ENCODE measurements around the gene CCDC12.
A peak's percentile ranks its signal among the peaks of the same experiment; 100 is the strongest.
"Not testable (repeated sequence)": the region's sequence is repeated elsewhere in the genome, so short reads cannot be mapped to it uniquely, and the experiment has no call there.

The CCDC12 gene

DNA sequence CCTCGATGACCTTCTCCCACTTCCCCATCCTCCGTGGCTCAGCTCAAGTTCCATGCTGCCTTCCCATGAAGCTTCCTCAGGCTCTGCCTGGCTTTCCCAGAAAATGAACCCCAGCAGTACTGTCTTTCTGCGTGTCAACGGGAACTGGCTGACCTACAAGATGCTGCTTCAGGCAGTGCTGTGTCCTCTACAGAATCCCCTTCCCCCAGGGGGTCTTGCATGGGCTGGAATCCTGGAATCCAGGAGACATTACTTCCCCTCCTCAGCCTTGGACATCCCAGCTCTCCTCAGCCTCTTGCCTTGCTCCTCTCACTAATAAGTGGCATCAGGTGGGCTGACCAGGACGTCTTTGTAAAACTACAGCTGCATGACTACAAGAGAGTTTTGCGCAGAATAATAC is 5.4 kb downstream of the CCDC12 start:
- no peak for TF ChIP-seq POLR2AphosphoS5 (IDR thresholded peaks at IDR 0.05; ENCODE audit: low read depth, low read length)
- peak; percentile 65 for FAIRE-seq

DNA sequence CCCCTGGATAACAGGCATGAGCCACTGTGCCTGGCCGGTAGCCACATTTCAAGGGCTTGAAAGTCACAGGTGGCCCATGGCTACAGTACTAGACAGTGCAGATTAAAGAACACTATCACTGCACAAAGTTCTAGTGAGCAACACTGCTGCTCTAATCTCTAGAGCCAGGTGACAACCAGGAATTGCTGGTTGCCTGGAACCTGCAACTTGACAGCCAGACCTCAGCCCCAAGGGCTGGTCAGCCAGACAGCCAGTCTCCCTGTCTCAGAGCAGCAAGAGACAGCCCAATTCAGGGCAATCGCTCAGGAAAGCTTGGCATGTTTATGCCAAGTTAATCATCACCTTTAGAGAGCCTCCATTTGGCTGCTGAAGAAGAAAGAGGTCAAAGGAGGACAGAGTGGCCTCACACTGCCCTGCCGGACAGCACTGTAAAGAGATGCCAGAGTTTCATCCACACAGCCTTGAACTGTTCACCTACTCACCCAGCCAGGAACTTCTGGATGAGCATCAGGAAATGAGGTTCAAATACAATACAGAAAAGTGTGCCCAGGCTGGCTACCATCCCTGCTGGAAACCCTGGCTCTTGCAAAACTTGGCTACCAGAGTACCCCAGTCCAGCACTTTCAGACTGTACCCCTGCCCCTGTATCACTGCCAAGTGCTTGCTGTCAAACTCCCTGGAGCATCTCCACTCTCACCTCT is 6.0 kb downstream of the CCDC12 start:
- FAIRE-seq: no peak
- TF ChIP-seq POLR2A (IDR thresholded peaks at IDR 0.05; ENCODE audit: low read depth, low read length) (no peak), TAF1 (IDR thresholded peaks at IDR 0.05; ENCODE audit: borderline replicate concordance, low read depth, low read length) (no peak), POLR2AphosphoS5 (IDR thresholded peaks at IDR 0.05; ENCODE audit: low read depth, low read length) (no peak)
- DNase-seq (ENCODE audit: insufficient read length): no peak

More for the DNA sequence above, 5.4 kb downstream of the CCDC12 start:
- no peak for DNase-seq (ENCODE audit: insufficient read length)

DNA sequence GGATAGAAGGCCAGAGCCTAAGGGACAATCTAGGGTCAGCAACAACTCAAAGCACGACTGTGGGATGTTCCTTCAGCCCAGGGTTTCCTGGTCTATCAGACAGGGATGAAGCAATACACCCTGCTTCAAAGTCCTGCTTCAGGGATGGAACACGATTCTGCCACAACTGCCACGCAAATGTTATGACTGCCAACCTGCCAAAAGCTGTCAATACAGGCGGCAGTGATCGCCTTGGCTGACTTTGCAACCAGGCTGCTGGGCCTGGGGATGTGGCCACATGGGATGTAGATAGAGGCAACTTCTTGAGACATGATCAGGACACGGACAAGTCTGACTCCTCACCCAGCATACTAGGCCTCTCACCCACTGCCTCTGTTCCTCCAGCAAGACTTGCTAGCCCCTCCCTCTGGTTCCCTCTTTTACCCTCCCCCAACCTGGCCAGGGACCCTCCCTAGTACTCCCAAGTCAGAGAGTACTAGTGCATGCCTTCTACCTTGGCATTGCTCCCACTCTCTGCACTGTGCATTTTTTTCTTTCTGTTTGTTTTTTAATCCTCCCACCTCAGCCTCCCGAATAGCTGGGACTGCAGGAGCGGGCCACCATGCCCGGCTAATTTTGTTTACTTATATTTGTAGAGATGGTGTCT is 7.6 kb downstream of the CCDC12 start:
- FAIRE-seq: peak; percentile 68
- DNase-seq (ENCODE audit: insufficient read length): no peak
- TF ChIP-seq POLR2A (IDR thresholded peaks at IDR 0.05; ENCODE audit: low read depth, low read length) (no peak), POLR2AphosphoS5 (IDR thresholded peaks at IDR 0.05; ENCODE audit: low read depth, low read length) (no peak), TAF1 (IDR thresholded peaks at IDR 0.05; ENCODE audit: borderline replicate concordance, low read depth, low read length) (no peak)

DNA sequence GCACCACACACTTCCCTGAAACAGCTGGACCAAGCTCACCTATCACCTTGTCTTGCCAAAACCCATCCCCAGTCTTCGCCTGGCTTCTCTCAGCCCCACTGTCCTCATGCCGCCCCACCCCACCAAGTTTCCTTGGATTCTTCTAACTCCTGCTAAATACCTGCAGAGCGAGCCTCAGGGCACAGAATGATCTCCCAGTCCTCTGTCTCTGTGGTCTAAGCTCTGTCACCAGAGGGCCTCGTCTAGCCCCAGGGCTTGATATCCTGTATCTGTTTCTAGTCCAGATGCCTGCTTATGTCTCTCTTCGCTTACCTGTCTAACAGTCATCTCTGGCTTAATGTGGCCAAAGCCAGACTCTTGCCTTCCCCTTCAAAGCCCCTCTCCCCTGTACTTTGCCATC is 9.7 kb downstream of the CCDC12 start:
- DNase-seq (ENCODE audit: insufficient read length) (no peak), FAIRE-seq (no peak)
- TF ChIP-seq POLR2AphosphoS5 (IDR thresholded peaks at IDR 0.05; ENCODE audit: low read depth, low read length) (no peak), TAF1 (IDR thresholded peaks at IDR 0.05; ENCODE audit: borderline replicate concordance, low read depth, low read length) (no peak), POLR2A (IDR thresholded peaks at IDR 0.05; ENCODE audit: low read depth, low read length) (no peak; the same call in 1 of the 2 replicates)

DNA sequence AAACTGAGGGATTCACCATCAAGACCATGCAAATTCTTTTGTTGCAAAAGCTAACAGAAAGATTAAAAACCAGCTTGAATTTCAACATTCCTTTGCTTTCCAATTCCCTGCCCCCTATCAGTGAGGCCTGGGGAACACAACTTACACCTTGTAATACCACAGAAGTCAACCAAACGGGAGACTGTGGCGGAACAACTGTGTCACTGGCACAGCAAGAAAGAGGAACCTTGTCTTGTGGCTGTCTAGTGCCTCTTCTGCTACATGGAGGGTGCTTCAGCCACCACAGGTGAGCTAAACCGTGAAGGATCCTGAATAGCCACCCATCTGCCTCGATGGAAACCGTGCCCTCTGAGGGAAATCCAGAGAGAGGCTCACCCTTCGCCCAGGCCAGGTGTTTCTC is 11.4 kb downstream of the CCDC12 start:
- DNase-seq (ENCODE audit: insufficient read length): no peak
- TF ChIP-seq TAF1 (IDR thresholded peaks at IDR 0.05; ENCODE audit: borderline replicate concordance, low read depth, low read length) (no peak), POLR2AphosphoS5 (IDR thresholded peaks at IDR 0.05; ENCODE audit: low read depth, low read length) (no peak), POLR2A (IDR thresholded peaks at IDR 0.05; ENCODE audit: low read depth, low read length) (no peak)
- no peak for FAIRE-seq

DNA sequence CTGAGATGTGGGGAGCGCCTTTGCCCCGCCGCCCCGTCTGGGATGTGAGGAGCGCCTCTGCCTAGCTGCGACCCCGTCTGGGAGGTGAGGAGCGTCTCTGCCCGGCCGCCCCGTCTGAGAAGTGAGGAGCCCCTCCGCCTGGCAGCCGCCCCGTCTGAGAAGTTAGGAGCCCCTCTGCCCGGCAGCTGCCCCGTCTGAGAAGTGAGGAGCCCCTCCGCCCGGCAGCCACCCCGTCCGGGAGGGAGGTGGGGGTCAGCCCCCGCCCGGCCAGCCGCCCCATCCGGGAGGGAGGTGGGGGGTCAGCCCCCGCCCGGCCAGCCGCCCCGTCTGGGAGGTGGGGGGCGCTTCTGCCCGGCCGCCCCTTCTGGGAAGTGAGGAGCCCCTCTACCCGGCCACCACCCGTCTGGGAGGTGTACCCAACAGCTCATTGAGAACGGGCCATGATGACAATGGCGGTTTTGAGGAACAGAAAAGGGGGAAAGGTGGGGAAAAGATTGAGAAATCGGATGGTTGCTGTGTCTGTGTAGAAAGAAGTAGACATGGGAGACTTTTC is 12.4 kb downstream of the CCDC12 start:
- not testable (repeated sequence) for DNase-seq (ENCODE audit: insufficient read length); FAIRE-seq

DNA sequence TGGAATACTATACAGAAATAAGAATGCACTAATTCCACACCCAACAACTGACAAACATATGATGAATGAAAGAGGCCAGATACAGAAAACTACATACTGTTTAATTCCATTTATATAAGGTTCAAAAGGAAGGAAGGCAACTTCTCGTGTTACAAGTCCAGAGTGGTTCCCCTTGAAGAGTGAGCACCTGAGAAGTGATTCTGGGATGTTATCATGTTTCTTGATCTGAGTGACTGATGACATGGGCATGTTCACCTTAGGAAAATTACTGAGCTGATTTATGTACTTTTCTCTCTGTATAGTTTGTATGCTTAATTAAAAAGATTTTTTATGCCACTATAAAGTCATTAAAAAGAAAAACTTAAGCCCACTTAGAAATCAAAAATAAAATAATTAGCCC is 13.6 kb downstream of the CCDC12 start:
- no peak for FAIRE-seq
- no peak for TF ChIP-seq TAF1 (IDR thresholded peaks at IDR 0.05; ENCODE audit: borderline replicate concordance, low read depth, low read length)
- TF ChIP-seq POLR2A (IDR thresholded peaks at IDR 0.05; ENCODE audit: low read depth, low read length): no peak
- TF ChIP-seq POLR2AphosphoS5 (IDR thresholded peaks at IDR 0.05; ENCODE audit: low read depth, low read length): no peak
- no peak for DNase-seq (ENCODE audit: insufficient read length)

DNA sequence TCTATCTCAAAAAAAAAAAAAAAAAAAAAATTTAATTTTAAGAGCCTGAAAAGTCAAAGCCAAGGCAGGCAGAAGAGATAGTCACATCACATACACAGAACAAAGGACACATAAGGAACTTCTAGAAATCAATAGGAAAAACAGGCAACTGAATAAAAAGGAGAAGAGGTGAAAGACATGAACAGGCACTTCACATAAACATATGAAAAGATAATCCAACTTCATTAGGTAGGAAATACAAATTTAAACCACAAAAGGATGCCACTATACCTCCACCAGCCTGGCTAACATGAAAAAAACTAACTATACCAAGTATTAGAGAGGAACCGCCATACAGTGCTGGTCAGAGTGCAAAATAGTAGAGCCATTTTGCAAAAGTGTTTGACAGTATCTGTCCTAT is 14.1 kb downstream of the CCDC12 start:
- no peak for TF ChIP-seq TAF1 (IDR thresholded peaks at IDR 0.05; ENCODE audit: borderline replicate concordance, low read depth, low read length)
- no peak for TF ChIP-seq POLR2AphosphoS5 (IDR thresholded peaks at IDR 0.05; ENCODE audit: low read depth, low read length)
- TF ChIP-seq POLR2A (IDR thresholded peaks at IDR 0.05; ENCODE audit: low read depth, low read length): no peak
- FAIRE-seq: no peak

DNA sequence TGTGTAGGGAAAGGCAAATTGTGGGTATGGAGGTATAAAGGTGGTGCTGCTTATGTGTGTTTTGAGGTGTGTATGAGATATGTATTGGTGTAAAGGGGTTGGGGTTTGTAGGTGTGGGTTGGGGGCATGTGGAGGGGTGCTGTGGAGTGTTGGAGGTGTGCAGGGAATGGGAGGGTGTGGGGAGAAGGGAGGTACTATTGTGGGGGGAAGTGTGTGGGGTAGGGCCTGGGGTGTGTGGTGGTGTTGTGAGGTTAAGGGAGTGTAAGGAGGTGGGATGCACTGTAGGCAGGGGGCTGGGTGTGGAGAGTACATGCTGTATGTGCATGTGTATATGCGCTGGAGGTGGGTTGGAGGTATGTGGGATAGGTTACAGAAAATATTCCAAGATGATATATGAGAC is 15.7 kb downstream of the CCDC12 start:
- no peak for DNase-seq (ENCODE audit: insufficient read length)
- TF ChIP-seq POLR2AphosphoS5 (IDR thresholded peaks at IDR 0.05; ENCODE audit: low read depth, low read length): no peak
- FAIRE-seq: no peak

More for the DNA sequence above, 14.1 kb downstream of the CCDC12 start:
- DNase-seq (ENCODE audit: insufficient read length): no peak

DNA sequence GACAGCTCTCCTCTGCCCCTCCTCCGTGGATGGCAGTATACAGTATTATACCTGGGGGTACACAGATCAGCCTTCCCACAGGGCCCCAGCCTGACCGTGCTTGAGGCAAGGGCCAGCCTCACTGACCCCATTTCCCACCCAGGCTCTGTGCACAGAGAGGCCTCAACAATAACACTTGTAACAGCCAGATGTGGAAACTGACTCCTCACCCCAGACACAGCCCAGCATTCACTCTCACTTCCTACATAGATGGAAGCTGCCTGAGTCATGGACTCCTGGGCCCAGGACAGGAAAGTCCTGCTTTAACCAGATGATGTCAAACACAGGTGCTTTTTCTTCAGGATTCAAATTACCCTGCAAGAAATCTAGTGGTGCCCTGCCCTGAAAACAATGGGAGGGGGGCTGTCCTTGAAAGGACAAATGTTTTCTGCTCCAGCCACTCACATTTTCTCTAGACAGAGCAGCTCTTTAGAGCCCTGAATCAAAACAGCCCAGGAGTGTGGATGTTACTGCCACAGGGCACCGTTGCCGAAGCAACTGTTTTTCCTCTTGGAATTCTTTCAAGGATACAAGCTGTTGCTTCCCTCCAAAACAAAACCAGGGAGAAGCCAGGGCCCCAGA is 16.4 kb downstream of the CCDC12 start:
- TF ChIP-seq POLR2A (IDR thresholded peaks at IDR 0.05; ENCODE audit: low read depth, low read length): no peak
- TF ChIP-seq TAF1 (IDR thresholded peaks at IDR 0.05; ENCODE audit: borderline replicate concordance, low read depth, low read length): no peak
- TF ChIP-seq POLR2AphosphoS5 (IDR thresholded peaks at IDR 0.05; ENCODE audit: low read depth, low read length): no peak
- DNase-seq (ENCODE audit: insufficient read length) (no peak), FAIRE-seq (peak; percentile 36)

DNA sequence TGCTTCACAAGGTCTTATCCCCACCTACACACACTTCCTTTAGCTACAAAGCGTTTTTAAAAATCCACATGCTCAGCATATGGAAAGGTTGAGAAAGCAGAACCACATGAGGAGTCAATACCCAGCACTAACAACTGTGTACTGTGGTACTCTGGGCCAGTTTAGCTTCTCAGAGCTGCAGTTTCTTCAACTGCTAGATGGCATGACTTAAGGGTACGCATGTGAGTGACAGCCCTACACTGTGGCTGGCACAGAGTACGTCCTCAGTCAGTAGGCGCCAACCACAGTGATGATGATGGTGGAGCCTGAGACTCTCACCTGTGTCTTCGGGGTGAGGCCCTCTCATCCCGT is 17.4 kb downstream of the CCDC12 start:
- TF ChIP-seq TAF1 (IDR thresholded peaks at IDR 0.05; ENCODE audit: borderline replicate concordance, low read depth, low read length): no peak
- no peak for TF ChIP-seq POLR2AphosphoS5 (IDR thresholded peaks at IDR 0.05; ENCODE audit: low read depth, low read length)
- no peak for TF ChIP-seq POLR2A (IDR thresholded peaks at IDR 0.05; ENCODE audit: low read depth, low read length)
- FAIRE-seq (no peak), DNase-seq (ENCODE audit: insufficient read length) (no peak)

DNA sequence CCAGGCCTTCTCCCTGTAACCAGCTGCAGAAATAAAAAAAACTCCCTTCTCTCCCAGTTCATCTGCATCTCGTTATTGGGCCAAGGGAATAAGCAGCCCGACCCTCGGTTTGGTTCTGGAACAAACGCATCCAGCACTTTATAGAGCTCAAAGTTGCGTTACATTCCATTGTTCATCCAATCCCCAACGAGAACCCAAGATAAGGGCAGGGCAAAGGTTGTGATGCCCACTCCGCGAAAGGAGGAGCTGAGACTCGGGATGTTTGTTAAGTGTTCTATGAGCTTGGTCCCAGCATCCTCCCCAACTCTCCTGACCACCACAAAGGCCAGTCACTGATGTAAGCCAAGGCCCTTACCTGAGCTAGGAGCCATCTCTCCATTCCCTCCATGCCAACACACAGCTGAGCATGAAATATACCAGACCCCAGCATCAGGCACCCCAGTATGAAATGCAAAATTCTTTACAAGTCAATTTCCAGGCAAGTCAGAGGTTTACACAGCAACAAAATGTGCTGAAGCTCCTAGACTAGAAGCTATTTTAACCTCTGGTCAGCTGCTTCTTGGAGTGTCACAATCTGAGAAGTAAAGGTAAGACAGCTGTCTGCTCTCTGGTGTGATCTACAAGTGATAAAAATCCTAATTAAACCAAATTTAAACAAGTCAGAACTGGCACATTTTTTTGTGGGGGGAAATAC is 17.9 kb downstream of the CCDC12 start:
- no peak for DNase-seq (ENCODE audit: insufficient read length)
- FAIRE-seq: no peak
- TF ChIP-seq POLR2AphosphoS5 (IDR thresholded peaks at IDR 0.05; ENCODE audit: low read depth, low read length): no peak
- no peak for TF ChIP-seq POLR2A (IDR thresholded peaks at IDR 0.05; ENCODE audit: low read depth, low read length)
- TF ChIP-seq TAF1 (IDR thresholded peaks at IDR 0.05; ENCODE audit: borderline replicate concordance, low read depth, low read length): no peak

Data from GM12892 (cell line).